ENCODE measurements around the gene FAM170B.

GRCh38 chr10:49081547-49082275 is 52.1 kb downstream of the FAM170B start:
- no peak for TF ChIP-seq CTCF (IDR thresholded peaks at IDR 0.05 in 4 of 5, conservative IDR thresholded peaks at IDR 0.05 in 1 of 5)
- TF ChIP-seq POLR2A (IDR thresholded peaks at IDR 0.05), result no peak

Measured in gastrocnemius medialis (tissue), 4 donors.